Spleen (tissue), 7 donors: ENCODE data around the gene MIPEP.

Experiments used
- POLR2A ChIP-seq, 3 donors: fragments of 450-650 bp; IDR thresholded peaks; one replicate each; pipeline ENCODE4 v1.5.1; 2017; ENCODE audit warnings: antibody characterized with exemption in 3 of 3, mild to moderate bottlenecking in 1 of 3
- TF ChIP-seq, protein P1 (sequence below), 11 experiments: fragments of 200-600 bp in 7 of 11; fragments of 450-650 bp in 4 of 11; sonication (generic) in 4 of 11; IDR thresholded peaks in 8 of 11; conservative IDR thresholded peaks in 3 of 11; 1 replicate in 7 of 11; 2 replicates in 4 of 11; pipeline versions ENCODE4 v1.4.0 to v1.8.0; 2016 to 2021; ENCODE audit warnings: antibody characterized with exemption in 11 of 11, inconsistent platforms in 4 of 11, mild to moderate bottlenecking in 1 of 11
- donor health status: DM: no; HTN: no; CAD: no; lungs with moderate emphysema.
- donor health status: DM: no; HTN: no; CAD: no.
- donor health status: DM: no; HTN: no; CAD: no.

DNA sequence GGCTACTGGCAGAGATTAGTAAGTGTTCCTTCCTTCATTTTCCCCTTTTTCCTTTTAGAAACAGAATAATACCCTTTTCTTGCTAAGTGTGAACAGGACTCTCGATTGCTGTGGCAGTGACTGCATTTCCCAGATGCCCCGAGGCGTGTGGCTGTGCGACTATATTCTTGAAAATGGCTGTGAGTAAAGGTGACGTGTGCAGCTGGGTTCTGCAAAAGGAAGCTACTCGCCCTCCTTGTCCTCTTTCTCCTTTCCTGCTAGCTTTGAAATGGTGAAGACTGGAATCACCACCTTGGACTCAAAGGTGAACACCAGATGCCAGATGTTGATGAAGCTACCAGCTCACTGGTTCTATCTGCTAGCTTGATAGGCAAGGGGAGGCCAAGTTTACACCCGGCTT is 121.4 kb downstream of the MIPEP start:
- TF ChIP-seq, protein P1, sequence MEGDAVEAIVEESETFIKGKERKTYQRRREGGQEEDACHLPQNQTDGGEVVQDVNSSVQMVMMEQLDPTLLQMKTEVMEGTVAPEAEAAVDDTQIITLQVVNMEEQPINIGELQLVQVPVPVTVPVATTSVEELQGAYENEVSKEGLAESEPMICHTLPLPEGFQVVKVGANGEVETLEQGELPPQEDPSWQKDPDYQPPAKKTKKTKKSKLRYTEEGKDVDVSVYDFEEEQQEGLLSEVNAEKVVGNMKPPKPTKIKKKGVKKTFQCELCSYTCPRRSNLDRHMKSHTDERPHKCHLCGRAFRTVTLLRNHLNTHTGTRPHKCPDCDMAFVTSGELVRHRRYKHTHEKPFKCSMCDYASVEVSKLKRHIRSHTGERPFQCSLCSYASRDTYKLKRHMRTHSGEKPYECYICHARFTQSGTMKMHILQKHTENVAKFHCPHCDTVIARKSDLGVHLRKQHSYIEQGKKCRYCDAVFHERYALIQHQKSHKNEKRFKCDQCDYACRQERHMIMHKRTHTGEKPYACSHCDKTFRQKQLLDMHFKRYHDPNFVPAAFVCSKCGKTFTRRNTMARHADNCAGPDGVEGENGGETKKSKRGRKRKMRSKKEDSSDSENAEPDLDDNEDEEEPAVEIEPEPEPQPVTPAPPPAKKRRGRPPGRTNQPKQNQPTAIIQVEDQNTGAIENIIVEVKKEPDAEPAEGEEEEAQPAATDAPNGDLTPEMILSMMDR (IDR thresholded peaks at IDR 0.05 in 8 of 11, conservative IDR thresholded peaks at IDR 0.05 in 3 of 11), result no peak
- no peak for TF ChIP-seq POLR2A (IDR thresholded peaks at IDR 0.05)
